Astrocyte (in vitro differentiated cells and primary cell): ENCODE data around the gene MAGEA12.
"Not testable (repeated sequence)": the region's sequence is repeated elsewhere in the genome, so short reads cannot be mapped to it uniquely, and the experiment has no call there.

Experiments used
- CTCF ChIP-seq: IDR thresholded peaks from 2 replicates; pipeline ENCODE4 v1.5.1; 2011; ENCODE audit warnings: low read depth, mild to moderate bottlenecking, inconsistent platforms, low read length, moderate library complexity; ENCODE audit not compliant: insufficient read depth
- EZH2 ChIP-seq: IDR thresholded peaks from 2 replicates; pipeline ENCODE4 v1.6.1; 2012; ENCODE audit warnings: mild to moderate bottlenecking, low read length, inconsistent platforms; ENCODE audit not compliant: insufficient read depth

- TF ChIP-seq CTCF, EZH2: not testable (repeated sequence)
Measured at GRCh38 chrX:152754871-152755270, 21.3 kb downstream of the MAGEA12 start.
